Measurements from ENCODE around the gene CDC14B.

CDC14B gene

DNA sequence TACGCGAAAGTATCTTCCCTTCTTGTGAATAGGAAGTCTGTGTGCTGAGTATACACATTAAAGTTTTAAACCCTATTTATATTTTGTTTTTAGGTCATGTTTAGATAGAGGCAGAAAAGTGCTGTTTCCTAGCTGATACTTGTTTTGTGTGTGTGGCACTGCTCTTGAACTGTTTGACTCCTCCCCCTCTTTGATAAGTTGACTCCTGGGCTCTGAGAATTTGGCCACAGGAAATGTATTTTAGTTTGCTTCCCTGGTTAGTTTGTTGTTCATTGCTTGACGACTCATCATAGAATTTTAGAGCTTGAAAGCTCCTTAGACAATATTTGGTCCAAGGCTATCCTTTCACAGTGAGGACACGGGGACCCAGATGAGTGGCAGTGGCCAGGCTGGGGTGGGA, 2.0 kb upstream of the CDC14B start:
- no peak for DNase-seq (ENCODE audit: low spot score)

- no peak for DNase-seq (ENCODE audit: low spot score)
These were observed 1.2 kb upstream of the CDC14B start for GRCh38 chr9:96620832-96621269.

GRCh38 chr9:96620181-96620514, 505 bp upstream of the CDC14B start:
- DNase-seq (ENCODE audit: low spot score) = no peak

DNA sequence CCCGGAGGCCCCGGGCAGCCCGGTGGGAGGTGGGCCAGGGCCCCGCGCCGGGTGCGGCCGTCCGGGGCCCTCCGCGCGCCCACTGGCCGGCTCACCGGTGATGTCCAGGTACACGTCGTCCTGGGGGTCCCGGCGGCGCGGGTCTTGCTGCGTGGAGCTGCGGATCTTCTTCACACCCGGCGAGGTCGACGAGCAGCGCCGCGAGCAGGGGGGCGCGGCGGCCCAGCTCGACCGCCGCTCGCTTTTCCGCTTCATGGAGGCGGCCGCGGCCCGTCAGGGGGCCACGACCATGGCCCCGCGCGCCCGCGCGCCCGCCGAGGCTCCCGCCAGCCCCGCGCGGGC, 548 bp downstream of the CDC14B start:
- DNase-seq (ENCODE audit: low spot score) = no peak

DNA sequence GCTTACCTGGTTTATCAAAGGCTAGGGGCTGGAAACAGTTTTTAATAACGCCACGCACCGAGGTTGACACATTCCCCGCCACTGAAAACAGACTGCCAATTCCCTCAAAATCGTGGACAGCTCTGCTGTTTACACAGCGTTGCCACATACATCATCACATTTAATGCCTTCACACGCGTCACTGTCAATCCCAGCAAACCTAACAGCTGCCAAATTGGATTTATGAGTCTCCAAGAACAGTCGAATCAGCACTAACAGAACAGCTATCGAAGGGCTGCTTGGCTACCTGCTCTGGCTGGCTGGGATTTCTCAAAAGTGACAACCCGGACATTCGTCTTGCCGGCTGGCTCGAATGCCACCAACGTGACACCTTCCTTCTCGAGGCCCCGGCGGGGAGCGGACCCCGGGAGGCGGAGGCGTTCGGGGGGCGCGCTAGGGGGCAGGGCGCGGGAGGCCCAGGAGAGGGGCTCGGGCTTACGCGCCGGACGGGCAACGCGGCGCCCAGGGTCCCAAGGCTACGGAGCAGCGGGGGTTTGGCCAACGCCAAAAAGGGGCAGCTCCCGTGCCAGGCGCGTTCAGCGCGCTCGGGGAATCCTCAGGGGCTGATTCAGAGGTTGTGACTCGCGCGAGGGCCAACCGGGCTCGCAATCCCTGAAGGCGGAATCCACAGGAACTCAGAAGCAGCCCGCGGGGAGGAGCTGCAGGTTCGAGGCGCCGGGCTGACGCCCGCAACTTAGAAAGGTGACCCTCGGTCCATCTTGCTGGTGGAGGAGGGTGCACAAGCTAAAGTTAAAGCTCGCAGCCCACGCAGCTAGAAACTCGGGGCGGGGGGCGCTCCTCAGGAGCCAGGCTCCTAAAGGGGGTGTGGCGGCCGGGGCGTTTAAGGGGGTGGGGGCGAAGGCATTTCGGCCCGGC, 1.2 kb downstream of the CDC14B start:
- peak; percentile 81 for DNase-seq (ENCODE audit: low spot score)

GRCh38 chr9:96617439-96618185, 2.0 kb downstream of the CDC14B start:
- DNase-seq (ENCODE audit: low spot score) = no peak

DNA sequence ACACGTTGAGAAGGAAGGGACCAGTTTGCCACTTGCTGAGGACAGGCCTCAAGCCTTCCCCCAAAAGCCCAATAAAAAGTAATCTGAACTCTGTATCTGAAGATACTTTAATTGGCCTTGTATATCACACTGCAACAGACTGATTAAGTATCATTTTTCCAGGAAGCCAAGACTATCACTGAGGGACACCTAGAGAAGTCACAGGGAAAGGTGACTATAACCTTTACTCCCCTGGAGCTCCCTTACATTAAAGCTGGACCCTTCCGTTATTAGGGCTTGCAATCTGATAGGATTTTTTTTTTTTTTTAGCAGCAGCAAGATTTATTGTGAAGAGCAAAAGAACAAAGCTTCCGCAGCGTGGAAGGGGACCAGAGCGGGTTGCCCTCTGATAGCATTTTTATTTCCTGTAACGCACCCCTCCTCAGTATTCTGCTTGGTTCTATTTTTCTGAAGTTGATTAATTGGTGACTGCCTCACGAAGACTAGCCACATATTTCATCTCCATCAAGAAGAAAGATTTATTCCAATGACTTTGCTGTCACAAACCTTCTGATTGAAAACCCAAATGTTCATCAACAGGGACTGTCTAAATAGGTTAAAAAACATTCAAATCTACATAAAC, 2.7 kb downstream of the CDC14B start:
- DNase-seq (ENCODE audit: low spot score) = no peak

DNA sequence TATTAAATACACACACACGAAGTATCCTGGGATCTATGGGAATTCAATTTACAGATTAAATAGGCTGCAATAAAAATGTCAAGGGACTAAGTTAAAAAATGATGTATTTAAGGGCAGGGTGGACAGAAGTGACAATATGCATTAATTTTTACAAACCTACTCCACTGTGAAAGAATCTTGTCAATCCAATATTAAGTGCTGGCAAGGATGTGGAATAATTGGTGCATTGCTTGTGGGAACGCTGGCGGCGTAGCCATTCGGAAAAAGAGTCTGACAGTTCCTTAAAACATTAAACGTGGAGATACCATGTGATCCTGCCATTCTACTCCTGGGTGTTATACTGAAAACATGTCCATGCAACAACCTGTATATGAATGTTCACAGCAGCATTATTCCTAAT, 4.2 kb downstream of the CDC14B start:
- DNase-seq (ENCODE audit: low spot score) = no peak

DNA sequence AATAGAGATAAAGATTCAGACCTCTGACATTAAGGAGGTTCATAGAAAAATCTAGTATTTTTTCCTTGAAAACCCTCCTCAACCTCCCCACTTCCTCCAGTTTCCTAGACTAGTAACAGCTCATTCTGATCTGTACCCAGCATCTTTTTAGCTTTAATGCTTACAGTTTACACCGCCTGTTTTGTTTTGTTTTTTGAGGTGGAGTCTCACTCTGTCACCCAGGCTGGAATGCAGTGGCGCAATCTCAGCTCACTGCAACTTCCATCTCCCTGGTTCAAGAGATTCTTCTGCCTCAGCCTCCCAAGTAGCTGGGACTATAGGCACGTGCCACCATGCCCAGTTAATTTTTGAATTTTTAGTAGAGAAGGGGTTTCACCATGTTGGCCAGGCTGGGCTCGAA, 5.0 kb downstream of the CDC14B start:
- peak; percentile 32 for DNase-seq (ENCODE audit: low spot score)

DNA sequence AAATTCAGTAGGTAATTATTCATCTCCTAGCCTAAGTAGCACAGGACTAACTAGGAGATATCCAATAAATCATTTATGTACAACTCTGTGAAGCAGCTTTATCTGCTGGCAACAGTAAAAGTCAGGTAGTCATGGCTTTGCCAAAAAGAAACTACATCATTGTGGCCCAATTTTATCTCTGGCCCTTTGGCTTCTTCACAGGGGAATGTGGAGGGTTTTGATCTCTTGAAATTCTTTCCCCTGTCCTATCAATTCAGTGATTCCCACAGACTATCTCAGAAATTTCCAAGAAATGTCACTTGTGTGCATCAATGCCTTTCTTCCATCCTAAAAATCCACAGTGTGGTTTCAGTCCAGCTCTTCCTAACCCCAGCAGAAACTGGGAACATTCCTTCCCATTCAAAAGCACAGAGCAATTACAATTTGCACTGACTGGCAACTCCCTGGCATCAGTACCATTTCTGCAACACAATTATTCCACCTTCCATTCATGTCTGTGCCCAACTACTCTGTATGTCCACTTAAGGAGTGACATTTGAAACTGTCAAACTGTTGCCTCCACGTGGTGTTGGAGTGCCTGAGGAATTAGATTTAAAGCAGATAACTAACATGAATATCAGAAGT, 6.6 kb downstream of the CDC14B start:
- no peak for DNase-seq (ENCODE audit: low spot score)

DNA sequence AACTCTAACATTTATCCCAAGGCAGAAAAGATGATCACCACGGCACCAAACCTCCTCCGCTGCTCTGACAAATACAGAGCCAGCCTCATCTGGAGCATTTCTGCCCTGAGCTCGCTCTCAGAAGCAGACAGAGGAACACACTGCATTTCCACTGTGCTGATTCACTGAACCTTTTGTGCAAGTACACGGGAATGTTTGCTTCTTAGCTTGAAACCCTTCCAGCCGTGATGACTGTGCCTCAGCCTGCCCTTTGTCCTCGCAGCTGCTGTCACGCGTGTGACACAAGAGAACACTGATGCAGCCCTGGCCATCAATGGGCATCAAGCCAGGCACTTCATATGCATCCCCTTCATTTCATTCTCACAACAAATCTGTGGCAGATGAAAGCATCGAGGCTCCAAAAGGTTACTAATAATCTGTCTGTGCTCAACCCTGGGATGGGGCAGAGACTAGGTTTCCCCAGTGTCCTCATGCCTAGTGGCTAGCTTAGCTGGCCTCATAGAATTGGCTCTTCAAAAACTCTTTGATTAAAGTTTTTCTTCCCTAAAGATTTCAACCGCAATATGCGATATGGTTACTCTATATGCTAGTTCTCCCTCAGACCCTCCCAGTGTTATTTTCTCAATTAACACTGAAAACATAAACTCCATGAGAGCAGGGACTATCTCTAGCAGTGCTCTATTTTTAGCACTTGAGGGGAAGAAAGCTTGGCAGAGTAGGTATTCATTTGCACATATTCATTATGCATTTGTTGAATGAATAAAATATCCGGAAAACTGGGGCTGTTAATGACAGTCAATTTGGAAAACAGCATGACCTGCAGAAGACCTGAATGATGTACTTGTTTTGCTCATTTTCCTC, 7.3 kb downstream of the CDC14B start:
- DNase-seq (ENCODE audit: low spot score) = peak; percentile 89

DNA sequence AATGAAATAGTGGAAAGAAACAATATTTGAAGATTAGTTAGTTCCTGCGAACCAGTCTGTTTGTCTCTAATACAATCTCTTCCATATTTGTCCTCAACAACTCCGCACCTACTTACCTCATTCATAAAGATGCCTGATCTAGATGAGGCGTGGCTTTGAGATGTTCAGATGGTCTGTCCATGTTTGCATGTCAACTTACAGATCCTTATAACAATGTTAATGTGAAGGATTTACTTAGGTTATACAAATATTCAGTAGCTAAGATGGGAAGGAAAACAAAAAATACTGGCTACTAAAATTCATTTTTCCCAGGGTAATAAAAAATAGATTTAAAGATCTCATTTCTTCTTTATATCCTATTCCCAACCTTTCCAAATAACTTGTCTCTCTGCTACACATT, 8.3 kb downstream of the CDC14B start:
- no peak for DNase-seq (ENCODE audit: low spot score)

GRCh38 chr9:96609732-96610131, 9.9 kb downstream of the CDC14B start:
- DNase-seq (ENCODE audit: low spot score) = no peak

DNA sequence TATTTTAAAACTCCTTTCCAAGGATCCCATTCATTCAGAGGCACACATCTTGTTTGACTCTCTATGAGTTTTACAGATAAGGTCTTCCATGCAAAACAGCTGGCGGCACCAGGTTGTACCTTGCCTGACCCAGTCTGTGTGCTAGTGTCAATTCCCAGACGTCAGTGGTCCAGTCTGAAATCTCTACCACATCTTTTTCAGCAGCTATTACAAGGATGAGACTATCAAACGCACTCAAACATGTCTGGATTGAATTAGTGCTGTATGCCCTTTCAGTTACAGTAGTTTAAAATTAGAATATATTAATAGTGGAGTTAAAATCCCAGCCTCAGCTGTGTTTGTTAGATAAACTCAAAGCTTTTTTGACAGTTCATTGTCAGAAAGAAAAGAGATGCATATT, 11.7 kb downstream of the CDC14B start:
- DNase-seq (ENCODE audit: low spot score) = no peak

GRCh38 chr9:96605328-96605727, 14.3 kb downstream of the CDC14B start:
- DNase-seq (ENCODE audit: low spot score) = no peak

- DNase-seq (ENCODE audit: low spot score) = peak; percentile 75
These were observed 15.7 kb downstream of the CDC14B start for GRCh38 chr9:96604004-96604319.

GRCh38 chr9:96603305-96604003, 16.2 kb downstream of the CDC14B start:
- peak; percentile 34 for DNase-seq (ENCODE audit: low spot score)

GRCh38 chr9:96599298-96599697, 20.3 kb downstream of the CDC14B start:
- peak; percentile 48 for DNase-seq (ENCODE audit: low spot score)

DNA sequence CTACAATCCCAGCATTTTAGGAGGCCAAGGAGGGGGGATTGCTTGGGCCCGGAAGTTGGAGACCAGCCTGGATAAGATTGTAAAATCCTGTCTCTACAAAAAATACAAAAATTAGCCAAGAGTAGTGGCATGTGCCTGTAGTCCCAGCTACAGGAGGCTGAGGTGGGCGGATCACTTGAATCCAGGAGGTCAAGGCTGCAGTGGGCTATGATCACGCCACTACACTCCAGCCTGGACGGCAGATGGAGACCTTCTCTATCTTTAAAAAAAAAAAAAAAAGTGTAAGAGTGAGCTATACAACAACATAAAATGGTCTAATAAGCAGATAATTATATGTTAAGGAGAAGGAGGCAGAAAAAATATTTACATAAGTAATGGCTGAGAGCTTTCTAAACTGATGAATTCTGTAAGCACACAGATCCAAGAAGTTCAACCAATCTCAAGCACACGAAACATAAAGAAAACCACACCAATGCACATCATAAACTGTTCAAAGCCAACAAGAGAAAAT, 23.0 kb downstream of the CDC14B start:
- no peak for DNase-seq (ENCODE audit: low spot score)

DNA sequence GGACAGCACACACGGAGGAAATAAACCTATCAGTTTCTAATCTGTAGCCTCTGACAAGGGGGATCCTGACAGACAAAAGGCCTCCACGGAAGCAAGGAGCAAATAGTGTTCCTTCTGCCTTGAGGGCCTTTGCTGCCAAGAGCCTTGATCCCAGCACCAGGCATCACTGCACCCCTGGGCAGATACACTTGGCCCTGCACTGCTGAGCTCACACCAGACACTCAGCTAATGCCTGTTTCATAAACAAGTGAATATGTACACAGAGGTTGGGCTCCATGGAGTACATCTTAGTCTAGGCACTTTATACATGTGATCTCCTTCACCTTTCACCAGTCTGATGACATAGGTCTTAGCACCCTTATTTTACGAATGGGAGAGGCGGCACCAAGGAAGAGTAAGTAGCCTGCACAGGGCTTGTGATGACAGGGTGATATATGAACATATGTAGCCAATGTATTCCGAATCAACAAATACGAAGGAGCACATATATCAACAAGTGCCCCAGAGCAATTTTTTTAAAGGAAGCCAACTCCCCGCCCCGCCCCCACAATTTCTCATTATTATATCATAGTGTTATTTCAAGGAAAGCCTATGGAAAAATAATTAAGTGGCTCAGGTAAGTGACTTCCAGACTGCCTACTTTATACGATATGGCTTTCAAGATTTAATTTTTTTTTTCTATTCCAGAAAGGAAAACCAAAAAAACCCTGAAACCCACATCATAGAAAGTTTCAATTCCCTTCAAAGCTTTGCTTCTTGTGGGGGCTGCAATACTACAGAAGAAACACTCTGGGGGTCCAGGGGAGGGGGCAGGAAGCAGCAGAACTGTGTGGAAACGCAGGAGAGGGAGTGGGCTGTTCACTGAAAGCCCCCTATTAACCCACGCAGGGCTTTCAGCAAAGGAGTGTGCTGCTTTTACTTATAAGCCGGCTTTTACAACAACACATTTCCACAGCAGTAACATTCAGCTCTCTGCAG, 32.0 kb downstream of the CDC14B start:
- no peak for DNase-seq (ENCODE audit: low spot score)
